GM21528 (cell line): Measurements from ENCODE around the gene SMYD4.
"Not testable (repeated sequence)": the region's sequence is repeated elsewhere in the genome, so short reads cannot be mapped to it uniquely, and the experiment has no call there.

ENCODE experiments used
- ATAC-seq: cut with Tn5 transposase; IDR thresholded peaks from one replicate; pipeline ENCODE4 v1.9.1; 2021; ENCODE audit warnings: mild to moderate bottlenecking, moderate library complexity; ENCODE audit not compliant: unreplicated experiment, low FRiP score

Gene SMYD4

DNA sequence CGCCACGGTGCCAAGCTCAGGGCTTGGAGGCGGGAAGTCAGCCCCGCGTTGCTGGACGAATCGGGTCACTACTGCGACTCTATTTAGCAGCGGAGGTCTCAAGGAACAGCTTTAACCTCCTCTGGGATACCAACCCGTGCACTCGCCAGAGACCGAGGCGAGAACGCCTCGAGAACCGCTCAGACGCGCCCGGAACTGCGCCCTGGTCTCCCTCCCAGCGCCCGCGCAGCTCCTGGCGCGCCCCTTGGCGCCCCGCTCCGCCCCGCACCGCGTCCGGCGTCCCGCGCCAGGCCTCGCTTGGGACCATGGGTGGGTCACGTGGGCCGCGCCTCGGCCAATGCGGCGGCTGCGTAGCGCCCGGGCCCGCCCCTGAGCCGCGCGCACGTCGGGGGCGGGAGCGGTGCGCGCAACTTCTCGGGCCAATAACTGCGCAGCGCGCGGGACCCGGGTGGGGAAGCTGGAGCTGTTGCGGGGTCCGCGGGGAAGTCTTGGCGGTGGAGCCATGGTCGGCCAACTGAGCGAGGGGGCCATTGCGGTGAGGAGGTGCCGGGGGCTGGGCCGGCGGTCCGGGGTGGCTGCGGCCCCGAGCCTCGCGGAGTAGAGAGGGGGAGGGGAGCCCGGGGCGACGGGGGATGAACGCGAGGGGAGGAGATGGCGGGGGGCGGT, at the start of gene SMYD4, which contains the start of gene RPA1:
Gene SMYD4, minus strand, starts transcription at position 311 of the 666 bp plus-strand sequence. CDS start 1,908 bp downstream, outside the sequence.
Gene RPA1, plus strand, starts transcription at position 414 of the 666 bp plus-strand sequence. Its CDS starts 89 bp downstream, at position 503.
- peak; percentile 73 for ATAC-seq

GRCh38 chr17:1878419-1879121, 48.9 kb upstream of the SMYD4 start:
- no peak for ATAC-seq

DNA sequence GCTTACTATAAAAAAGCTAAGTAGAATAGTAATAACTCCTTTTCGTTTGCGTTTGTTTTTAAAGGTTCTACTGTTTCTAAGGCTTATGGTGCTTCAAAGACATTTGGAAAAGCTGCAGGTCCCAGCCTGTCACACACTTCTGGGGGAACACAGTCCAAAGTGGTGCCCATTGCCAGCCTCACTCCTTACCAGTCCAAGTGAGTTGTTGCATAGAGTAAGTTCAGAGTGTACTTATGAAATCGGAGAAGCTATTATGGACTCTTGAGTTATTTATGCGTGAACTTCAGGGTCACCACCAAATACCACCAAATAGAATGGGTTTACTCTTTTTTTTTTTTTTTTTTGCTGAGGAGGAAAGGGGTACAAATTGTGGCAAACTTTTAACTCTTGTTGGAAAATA, 45.9 kb upstream of the SMYD4 start:
- ATAC-seq: no peak

DNA sequence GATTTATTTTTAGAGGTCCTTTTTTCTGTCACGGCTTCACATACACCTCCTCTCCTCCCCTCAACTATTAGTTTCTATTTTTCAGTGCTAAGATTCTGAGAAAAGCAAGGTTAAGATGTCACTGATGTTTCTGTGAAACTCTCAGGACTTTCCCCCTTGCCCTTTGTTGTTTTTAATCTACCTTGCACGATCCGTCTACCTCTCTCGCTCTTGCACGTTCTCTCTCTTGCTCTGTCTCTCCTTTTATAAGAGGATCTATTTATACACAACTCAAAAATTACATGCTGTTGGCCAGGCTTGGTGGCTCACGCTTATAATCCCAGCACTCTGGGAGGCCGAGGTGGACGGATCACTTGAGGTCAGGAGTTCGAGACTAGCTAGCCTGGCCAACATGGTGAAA, 43.7 kb upstream of the SMYD4 start:
- ATAC-seq: no peak

DNA sequence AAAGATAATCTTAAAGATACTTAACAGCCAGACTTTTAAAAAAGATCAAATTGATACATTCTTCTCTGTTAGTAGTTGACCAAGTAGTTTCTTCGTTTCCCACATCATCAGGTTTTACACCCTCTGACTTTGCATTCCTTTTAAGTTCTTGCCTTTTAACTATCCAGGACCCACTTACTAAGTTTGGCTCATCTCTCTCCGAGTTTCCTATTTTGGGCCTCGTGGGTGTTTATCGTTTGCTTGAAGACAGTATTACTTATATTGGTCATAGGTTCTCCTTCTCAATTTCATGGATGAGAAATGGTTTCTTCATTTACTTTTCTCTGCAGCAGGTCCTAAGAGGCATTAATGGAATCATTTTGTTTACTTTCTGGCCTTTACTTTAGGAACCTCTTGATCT, 43.3 kb upstream of the SMYD4 start:
- ATAC-seq: no peak

GRCh38 chr17:1872254-1872653, 42.6 kb upstream of the SMYD4 start:
- no peak for ATAC-seq

- no peak for ATAC-seq
These were observed 42.1 kb upstream of the SMYD4 start for GRCh38 chr17:1871756-1872155.

DNA sequence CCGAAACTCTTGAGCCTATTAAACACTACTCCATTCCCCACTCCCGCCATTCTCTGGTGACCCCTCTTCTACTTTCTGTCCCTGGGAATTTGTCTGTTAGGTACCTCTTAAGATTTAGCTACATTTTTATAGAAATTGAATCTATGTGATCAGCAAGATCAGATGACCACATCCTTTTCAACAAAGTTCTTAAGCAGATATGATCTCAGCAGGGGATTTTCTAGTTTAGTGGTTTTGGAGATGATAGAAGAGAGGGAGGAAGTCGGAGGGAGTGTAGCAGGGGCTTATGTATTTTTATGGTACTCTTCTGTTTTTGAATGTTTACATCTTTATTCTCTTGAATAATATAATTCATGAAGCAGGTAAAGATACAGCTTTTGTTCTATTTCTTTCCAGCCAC, 40.9 kb upstream of the SMYD4 start:
- no peak for ATAC-seq

- ATAC-seq: no peak
These were observed 38.4 kb upstream of the SMYD4 start for GRCh38 chr17:1868090-1868489.

GRCh38 chr17:1867307-1867706, 37.6 kb upstream of the SMYD4 start:
- ATAC-seq: no peak

DNA sequence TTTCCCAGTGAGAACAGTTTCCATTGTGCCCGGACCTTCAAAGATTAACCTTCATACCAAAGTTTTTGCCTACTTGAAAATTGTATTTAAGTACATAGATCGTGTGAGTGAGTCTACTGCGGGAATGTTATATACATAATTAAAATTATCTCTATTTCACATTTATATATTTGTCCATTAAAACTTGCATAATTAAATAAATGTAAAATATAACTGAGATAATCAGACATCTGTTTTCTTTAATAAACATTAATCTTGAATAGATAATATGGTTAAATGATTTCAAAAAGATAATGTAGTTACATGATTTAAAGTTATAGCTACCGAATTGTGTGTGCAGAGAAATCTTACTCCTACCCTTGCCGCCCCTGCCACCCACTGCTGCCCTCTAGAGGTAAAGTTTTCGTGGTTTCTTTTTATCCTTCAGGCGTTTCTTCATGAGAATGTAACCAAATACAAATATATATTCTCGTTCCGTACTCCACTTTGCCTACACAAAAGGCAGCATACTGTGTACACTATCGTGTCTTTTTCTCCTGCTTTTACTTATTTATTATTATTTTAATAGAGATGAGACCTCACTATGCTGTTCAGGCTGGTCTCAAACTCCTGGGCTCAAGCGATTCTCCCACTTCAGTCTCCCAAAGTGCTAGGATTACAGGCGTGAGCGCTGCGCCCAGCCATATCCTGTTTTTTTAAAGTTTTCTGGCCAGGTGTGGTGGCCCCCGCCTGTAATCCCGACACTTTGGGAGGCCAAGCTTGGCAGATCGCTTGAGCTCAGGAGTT, 35.7 kb upstream of the SMYD4 start:
- ATAC-seq: no peak

GRCh38 chr17:1861391-1862010, 31.8 kb upstream of the SMYD4 start:
- ATAC-seq: no peak

GRCh38 chr17:1860978-1861377, 31.3 kb upstream of the SMYD4 start:
- ATAC-seq: no peak

DNA sequence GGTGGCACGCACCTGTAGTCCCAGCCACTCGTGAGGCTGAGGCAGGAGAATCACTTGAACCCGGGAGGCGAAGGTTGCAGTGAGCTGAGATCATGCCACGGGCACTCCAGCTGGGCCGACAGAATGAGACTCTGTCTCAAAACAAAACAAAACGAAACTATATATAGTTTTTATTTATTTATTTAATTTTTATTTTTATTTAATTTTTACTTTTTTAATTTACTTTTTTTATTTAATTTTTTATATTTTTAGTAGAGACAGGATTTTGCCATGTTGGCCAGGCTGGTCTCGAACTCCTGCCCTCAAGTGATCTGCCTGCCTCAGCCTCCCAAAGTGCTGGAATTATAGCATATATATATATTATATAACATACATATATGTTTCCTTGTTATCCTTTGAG, 26.8 kb upstream of the SMYD4 start:
- ATAC-seq: not testable (repeated sequence)

- no peak for ATAC-seq
These were observed 24.0 kb upstream of the SMYD4 start for GRCh38 chr17:1853698-1854097.

- no peak for ATAC-seq
These were observed 22.6 kb upstream of the SMYD4 start for GRCh38 chr17:1852327-1852726.

DNA sequence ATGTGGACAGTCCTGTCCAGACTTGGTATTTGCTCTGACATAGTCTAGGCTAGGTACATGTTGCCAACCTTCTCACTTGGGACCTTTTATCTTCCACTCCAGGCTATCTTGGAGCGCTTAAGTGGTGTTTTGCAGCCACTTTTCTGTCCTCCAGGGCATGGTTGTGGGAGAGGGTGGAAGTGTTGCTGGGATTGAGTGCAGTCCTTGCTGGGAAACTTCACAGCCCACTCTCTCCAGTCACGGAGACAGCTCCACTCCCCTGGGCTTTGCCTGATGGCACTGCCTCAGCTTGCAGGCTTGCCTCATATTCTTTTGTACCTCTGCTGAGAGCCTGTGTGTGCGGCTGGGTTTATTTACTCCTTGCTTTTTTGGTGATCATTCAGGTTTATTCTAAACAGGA, 17.5 kb upstream of the SMYD4 start:
- no peak for ATAC-seq

DNA sequence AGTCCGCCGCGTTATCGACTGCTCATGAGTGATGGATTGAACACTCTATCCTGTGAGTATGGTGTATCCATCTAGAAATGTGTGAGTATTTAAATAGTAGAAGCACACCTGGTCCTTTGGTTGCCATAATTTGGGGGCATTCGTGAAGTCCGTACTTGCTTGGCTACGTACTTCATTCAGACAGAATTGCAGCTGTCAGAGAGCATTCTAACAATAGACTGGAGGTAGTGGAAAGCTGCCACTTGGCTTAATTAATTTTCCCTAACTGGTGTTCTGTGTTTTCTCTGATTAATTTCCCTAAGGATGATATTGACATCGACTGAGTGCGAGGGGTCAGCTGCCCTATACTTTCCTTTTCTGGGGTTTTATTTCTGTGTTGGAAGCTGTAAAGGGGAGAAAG, 14.2 kb upstream of the SMYD4 start:
- ATAC-seq: no peak

DNA sequence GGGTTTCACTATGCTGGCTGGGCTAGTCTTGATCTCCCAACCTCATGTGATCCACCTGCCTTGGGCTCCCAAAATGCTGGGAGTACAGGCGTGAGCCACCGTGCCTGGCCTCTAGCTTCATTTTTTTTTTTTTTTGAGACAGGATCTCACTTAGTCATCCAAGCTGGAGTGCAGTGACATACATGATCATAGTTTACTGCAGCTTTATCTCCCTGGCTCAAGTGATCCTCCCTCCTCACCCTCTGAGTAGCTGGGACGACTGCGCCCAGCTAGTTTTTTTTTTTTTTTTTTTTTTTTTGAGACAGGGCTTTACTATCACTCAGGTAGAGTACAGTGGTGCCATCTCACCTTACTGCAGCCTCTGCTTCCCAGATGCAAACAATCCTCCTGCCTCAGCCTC, 9.8 kb upstream of the SMYD4 start:
- no peak for ATAC-seq

- ATAC-seq: peak; percentile 50
These were observed 4.9 kb upstream of the SMYD4 start for GRCh38 chr17:1834380-1835149.
